NCI-H1048 (cell line): ENCODE measurements around the gene GPR173.
A peak's percentile ranks its signal among the peaks of the same experiment; 100 is the strongest.

Experiments used
- DNase-seq: peaks from one replicate; lab custom pipeline; 2025; lab: John Stamatoyannopoulos, UW

GPR173 gene

DNA sequence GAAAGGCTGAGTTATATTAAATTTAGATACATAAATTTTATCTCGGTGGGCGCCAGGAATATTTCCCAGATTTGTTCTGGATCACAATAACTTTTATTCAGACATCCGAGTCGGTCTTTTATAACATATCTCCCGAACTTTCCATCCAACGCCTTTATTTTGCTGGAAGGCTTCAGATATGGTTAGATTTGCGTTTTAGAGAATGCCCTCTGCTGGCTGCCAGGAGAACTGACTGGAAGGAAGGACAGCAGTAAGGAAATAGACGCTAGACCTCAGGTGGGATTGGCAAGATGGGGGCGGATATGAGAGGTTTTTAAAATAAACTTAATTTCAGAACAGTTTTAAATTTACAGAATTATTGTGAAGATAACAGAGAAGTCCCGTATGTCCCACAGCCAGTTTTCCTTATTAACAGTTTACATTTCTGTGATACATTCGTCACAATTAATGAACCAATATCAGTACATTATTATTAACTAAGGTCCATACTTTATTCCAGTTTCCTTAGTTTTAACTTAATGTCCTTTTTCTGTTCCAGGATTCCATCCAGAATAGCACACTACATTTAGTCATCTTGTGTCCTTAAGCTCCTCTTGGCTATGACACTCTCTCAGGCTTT lies 40.7 kb downstream of the GPR173 start:
- peak; percentile 3 for DNase-seq

- DNase-seq, result no peak
These were observed 41.3 kb downstream of the GPR173 start for GRCh38 chrX:53089925-53090324.

DNA sequence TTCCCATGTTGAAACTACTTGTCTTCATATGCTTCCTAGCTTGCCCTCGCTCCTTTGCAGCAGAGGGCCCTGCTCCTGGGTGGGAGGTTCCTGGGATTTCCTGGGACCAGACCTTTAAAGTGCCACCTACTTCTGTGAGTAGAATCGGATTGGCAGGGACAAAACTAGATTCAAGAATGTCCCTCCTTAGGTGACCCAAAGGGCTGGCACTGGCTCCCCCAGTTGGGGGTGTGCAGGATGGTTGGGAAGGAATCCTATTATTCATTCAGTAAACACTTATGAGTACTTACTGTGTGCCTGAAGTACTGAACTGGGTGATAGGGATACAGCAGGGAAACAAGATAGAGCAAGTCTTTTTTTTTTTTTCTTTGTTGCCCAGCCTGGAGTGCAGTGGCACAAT lies 42.8 kb downstream of the GPR173 start:
- DNase-seq, result no peak

GRCh38 chrX:53093177-53093655 lies 44.6 kb downstream of the GPR173 start:
- DNase-seq, result peak; percentile 5

DNA sequence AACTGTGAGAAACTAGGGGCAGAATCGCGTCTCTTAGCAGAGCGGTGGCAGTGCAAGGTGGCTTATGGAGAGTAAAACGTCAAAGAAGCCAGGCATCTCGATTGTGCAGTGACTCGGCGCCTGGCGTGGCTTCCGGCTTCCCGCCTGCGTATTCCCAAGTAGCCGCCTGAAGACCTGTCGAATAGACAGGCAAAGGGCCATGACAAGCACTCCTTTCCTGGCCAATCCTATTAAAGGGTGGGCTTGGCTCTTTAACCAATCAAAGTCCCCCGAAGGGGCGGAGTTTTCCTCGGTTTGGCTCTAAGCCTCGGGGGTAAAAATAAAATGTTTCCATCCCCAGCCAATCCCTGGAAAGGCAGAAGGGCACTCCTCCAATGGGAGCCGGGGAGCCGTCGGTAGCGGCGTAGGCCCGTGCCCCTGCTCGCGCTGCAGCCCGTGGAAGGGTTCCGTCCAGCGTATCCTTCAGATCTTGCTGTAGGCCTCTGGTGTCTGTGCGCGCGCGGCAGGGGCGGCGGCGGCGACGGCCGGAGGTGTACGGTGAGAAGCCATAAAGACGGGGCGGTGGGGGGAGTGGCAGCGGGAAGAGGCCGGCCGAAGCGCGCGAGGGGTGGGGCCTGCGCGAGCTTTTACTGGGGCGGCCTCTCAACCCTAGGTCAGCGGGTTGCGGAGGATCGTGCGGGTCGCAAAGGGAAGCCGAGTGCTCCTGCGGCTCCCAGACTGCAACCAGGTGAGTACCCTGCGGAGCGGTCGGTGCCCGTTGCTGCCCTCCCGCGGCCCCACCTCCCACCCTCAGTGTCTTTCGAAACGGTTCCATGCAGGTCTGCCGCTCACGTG lies 45.4 kb downstream of the GPR173 start, which contains the start of gene KANTR:
KANTR (plus strand) TSS at position 395 of the 834 bp plus-strand sequence. CDS start 30,131 bp downstream, outside the sequence.
- peak; percentile 81 for DNase-seq

DNA sequence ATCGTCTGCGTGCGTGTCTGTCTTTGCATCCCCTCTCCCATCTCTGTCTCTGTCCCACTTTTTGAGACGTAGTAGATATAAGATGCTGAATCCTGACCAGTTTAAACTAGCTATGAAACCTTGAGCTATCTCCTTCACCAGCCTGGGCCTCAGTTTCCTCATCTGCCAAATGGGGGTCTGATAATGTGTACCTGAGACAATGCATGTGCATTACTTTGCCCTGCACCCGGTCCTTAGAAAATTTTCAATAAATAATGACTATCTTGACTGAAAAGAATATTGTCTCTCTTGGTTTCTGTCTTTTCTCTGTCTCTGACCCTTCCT lies 46.0 kb downstream of the GPR173 start:
- no peak for DNase-seq

GRCh38 chrX:53095796-53096195 lies 47.2 kb downstream of the GPR173 start:
- DNase-seq, result no peak

DNA sequence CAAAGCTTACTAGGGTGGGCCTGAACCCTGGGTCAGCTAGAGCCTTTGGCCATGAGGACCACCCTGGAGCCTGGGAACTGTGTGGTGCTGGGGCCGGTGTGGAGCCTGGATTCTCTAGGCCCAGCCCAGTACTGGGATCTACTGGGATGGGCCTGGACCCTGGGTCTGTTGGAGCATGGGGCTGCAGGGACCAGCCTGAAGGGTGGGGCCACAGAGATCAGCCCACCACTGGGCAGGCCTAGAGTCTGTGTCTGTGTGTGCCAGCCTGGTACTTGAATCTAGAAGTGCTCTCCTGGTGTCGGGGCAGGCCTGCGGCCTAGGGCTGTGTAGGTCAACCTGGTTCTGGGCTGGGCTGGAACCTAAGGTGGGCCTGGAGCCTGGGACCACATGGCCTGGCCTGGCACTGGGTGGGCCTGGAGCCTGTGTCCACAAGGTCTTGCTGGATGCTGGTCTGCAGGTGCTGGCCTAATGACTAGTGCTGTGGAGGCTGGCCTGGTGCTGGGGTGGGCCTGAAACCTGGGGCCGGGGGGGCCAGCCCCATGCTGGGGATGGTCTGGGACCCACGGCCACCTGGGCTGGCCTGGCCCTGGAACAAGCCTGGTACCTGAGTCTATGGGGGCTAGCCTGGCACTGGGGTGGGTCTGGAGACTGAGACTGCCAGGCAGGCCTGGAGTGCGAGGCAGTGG lies 66.4 kb downstream of the GPR173 start:
- no peak for DNase-seq

DNA sequence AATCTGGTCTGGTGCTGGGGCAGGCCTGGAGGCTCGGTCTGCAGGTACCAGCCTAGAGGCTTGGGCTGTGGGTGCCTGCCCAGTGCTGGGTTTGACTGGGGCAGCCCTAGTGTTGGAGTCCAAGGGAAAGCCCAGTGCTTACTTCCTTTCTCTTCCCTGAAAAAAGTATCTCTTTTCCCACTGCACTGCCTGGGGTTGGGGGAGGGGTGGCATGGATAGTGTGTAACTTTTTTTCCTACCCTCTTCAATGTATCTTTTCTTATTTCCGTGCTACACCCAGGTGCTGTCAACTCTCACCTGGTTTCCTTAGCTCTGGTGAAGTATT lies 66.9 kb downstream of the GPR173 start:
- DNase-seq, result no peak

GRCh38 chrX:53116101-53116500 lies 67.5 kb downstream of the GPR173 start:
- no peak for DNase-seq

- no peak for DNase-seq
These were observed 73.4 kb downstream of the GPR173 start for GRCh38 chrX:53122013-53122412.

- no peak for DNase-seq
These were observed 76.9 kb downstream of the GPR173 start for GRCh38 chrX:53125506-53125905.

- no peak for DNase-seq
These were observed 77.8 kb downstream of the GPR173 start for GRCh38 chrX:53126377-53126776.

DNA sequence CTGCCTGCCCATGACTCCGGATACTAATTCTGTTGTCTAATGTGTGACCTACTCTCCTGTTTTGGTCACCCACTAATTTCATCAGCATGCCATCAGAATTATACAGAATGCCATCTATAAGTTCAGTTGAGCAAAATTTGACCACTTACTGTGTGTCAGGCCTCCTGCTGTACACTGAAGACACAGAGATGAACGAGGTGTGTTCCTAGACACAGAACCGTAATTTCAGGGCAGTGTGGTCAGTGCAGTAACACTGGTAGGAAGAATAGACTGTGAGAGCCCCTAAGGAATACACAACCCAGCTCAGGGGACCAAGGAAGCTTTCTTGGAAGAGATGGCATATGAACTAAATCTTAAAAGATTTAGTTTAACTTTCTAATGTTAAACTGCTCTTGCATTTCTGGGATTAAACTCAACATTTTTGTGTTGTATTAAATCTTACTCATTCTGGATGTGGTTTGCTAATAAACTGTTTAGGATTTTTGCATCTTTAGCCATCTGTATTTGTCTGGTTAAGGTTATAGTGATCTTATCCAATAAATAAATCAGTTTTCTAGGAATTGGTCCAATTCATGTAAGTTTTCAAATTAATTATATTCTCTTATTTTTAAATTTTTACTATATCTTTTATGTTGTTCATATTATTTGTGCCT lies 79.6 kb downstream of the GPR173 start:
- no peak for DNase-seq
